Karpas-422 (cell line): ENCODE measurements around the gene ELAVL3. TPM values are rescaled to one million over a fixed set of nuclear protein-coding genes. Genes with fewer than 3 reads are reported as not detected.
"Not testable (repeated sequence)": the region's sequence is repeated elsewhere in the genome, so short reads cannot be mapped to it uniquely, and the experiment has no call there.

Experiments
- DNase-seq: peaks from one replicate; pipeline ENCODE4 v3.0.0-alpha.2; 2015
- H2AFZ ChIP-seq: fragments of 200-600 bp; sonication (generic); 2 replicates; pipeline ENCODE4 v1.6.1; 2014; ENCODE audit warnings: antibody characterized with exemption, low read length, mixed read lengths
- H3K27ac ChIP-seq: fragments of 200-600 bp; sonication (generic); 2 replicates; pipeline ENCODE4 v1.5.1; 2014; ENCODE audit warnings: mild to moderate bottlenecking, low read length, moderate library complexity
- H3K27me3 ChIP-seq: fragments of 200-600 bp; sonication (generic); 2 replicates; pipeline ENCODE4 v1.6.1; 2014; ENCODE audit warnings: low read length, mixed read lengths
- H3K36me3 ChIP-seq: fragments of 200-600 bp; sonication (generic); 2 replicates; pipeline ENCODE4 v1.6.1; 2014; ENCODE audit warnings: low read length, mixed read lengths; ENCODE audit not compliant: insufficient read depth
- H3K4me1 ChIP-seq: fragments of 200-600 bp; sonication (generic); 2 replicates; pipeline ENCODE4 v1.6.1; 2014; ENCODE audit warnings: mild to moderate bottlenecking, low read length, mixed read lengths
- H3K4me2 ChIP-seq: fragments of 200-600 bp; sonication (generic); 2 replicates; pipeline ENCODE4 v1.6.1; 2014; ENCODE audit warnings: low read length, low read depth, mild to moderate bottlenecking; ENCODE audit not compliant: poor library complexity, severe bottlenecking
- H3K4me3 ChIP-seq: fragments of 200-600 bp; sonication (generic); 2 replicates; pipeline ENCODE4 v1.5.1; 2014; ENCODE audit warnings: mild to moderate bottlenecking, antibody characterized with exemption, low read length, mixed read lengths
- H3K79me2 ChIP-seq: fragments of 200-600 bp; sonication (generic); 2 replicates; pipeline ENCODE4 v1.6.1; 2014; ENCODE audit warnings: mild to moderate bottlenecking, low read length, mixed read lengths
- H3K9ac ChIP-seq: fragments of 200-600 bp; sonication (generic); 2 replicates; pipeline ENCODE4 v1.6.0; 2014; ENCODE audit warnings: low read length
- H3K9me2 ChIP-seq: fragments of 200-600 bp; sonication (generic), shearing (Covaris generic); replicated peaks from 2 replicates; pipeline ENCODE4 v1.6.0; 2014; ENCODE audit warnings: mild to moderate bottlenecking, low read length, moderate library complexity; ENCODE audit not compliant: insufficient read depth
- H3K9me3 ChIP-seq: fragments of 300-700, 200-600 bp; sonication (generic); 2 replicates; pipeline ENCODE4 v1.6.1; 2014; ENCODE audit warnings: low read length, mixed read lengths
- H4K20me1 ChIP-seq: fragments of 200-600 bp; sonication (generic); 2 replicates; pipeline ENCODE4 v1.6.1; 2014; ENCODE audit warnings: mild to moderate bottlenecking, antibody characterized with exemption, low read length, low read depth; ENCODE audit not compliant: insufficient read depth
- total RNA-seq: library from RNA; depleted of rRNA; stranded (reverse); fragments of >200 nt; shearing (Covaris generic); gene quantifications from 2 replicates; pipeline ENCODE4 v1.2.3, GENCODE V29; 2014; ENCODE audit warnings: low replicate concordance

Gene ELAVL3
- total RNA-seq, 1 experiment from 2014 or later: not detected

DNA sequence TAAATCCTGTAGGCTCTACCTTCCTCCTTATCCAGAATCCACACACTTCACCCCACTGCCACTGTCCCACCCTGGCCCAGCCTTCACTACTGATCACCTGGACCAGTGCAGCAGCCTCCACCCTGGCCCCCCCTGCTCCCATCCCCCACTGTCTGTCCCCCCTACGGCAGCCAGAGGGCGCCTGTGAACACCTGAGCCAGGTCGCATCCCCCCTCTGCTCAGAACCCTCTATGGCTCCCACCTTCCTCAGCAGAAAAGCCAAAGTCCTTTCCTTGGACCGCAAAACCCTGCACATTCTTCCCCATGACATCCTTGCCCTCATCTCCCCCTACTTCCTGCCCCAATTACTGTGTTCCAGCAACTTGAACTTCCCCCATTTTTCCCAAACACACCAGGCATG lies 20.6 kb downstream of the ELAVL3 start:
- no peaks in the 10 kb centered on the region for H3K4me1 ChIP-seq
- no peaks in the 10 kb centered on the region for H3K79me2 ChIP-seq
- DNase-seq: no peak
- no peak overlapping the region for H2AFZ ChIP-seq
- H3K9ac ChIP-seq: no peak overlapping the region
- H3K27me3 ChIP-seq: no peaks in the 10 kb centered on the region
- H3K4me3 ChIP-seq: no peak overlapping the region
- H3K4me2 ChIP-seq: no peak overlapping the region
- no peaks in the 10 kb centered on the region for H3K9me3 ChIP-seq
- H3K36me3 ChIP-seq: no peaks in the 10 kb centered on the region
- H3K9me2 ChIP-seq: no peaks in the 10 kb centered on the region
- H3K27ac ChIP-seq: no peak overlapping the region
- H4K20me1 ChIP-seq: no peaks in the 10 kb centered on the region

DNA sequence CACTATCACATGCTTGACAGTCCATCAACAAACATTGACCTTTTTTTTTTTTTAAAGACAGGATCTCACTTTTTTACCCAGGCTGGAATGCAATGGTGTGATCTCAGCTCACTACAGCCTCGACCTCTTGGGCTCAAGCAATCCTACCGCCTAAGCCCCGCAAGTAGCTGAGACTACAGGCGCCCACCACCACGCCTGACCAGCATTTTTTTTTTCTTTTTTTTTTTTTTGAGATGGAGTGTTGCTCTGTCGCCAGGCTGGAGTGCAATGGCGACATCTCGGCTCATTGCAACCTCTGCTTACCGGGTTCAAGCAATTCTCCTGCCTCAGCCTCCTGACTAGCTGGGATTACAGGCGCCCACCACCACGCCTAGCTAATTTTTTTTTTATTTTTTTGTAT lies 21.9 kb downstream of the ELAVL3 start:
- H3K9me2 ChIP-seq, H3K4me2 ChIP-seq, DNase-seq, H3K9ac ChIP-seq, H3K36me3 ChIP-seq, H3K27me3 ChIP-seq, H3K27ac ChIP-seq, H2AFZ ChIP-seq, H3K4me1 ChIP-seq, H3K79me2 ChIP-seq, H3K4me3 ChIP-seq, H3K9me3 ChIP-seq, H4K20me1 ChIP-seq: not testable (repeated sequence)

DNA sequence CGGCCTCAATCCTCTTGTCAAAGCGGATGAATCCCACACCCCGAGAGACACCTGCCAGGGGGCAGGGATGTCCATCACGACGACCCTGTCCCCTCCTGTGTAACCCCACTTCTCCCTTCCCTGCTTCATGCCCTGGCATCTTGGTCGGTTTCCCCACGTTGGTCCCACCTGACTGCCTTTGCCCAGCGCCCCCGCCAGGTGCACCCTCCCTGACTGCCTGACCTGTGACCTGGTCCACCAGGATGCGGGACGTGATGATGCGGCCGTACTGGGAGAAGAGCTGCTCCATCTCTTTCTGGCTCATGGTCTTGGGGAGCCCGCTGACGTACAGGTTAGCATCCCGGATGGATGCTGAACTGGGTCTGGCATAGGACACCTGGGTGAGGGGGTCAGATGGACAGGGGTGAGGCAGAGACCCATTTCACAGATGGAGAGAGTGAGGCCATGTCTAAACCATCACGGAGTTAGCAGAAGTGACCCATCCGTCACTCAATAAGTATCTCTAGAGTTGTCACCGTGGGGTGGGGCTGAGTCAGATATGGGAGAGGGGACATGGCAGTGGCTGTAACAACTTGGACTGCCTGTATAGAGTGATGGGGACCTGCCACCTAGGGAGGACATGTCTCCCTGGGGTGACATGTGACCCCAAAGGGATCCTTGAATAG lies 22.5 kb downstream of the ELAVL3 start:
- Histone ChIP-seq H3K79me2 (no peaks in the 10 kb centered on the region), H3K36me3 (no peaks in the 10 kb centered on the region), H3K9me2 (no peaks in the 10 kb centered on the region), H3K4me2 (no peak overlapping the region), H3K9ac (no peak overlapping the region), H3K27ac (no peak overlapping the region), H3K4me3 (no peak overlapping the region), H4K20me1 (no peaks in the 10 kb centered on the region), H3K9me3 (no peaks in the 10 kb centered on the region), H3K4me1 (no peaks in the 10 kb centered on the region; the same call in 1 of the 2 replicates), H3K27me3 (no peaks in the 10 kb centered on the region), H2AFZ (no peak overlapping the region)
- DNase-seq: no peak

DNA sequence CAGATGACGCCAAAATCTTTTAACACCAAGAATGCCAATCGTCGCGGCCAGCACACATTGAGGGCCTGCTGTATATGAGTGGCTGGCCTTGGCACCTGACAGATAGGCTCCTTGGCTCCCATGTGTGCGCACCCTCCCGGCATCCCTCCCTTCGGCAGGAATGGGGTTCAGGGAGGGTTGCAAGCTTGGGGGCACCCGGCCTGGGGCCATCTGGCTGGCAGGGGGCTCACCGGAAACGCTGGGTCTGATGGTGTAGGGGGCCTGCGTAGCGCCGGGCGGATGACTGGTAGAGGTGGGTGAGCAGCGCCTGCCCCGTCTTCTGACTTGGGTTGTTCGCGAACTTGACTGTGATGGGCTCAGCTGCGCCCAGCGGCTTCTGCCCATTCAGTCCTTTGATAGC lies 23.0 kb downstream of the ELAVL3 start:
- H3K4me2 ChIP-seq: no peak overlapping the region
- no peak for DNase-seq

DNA sequence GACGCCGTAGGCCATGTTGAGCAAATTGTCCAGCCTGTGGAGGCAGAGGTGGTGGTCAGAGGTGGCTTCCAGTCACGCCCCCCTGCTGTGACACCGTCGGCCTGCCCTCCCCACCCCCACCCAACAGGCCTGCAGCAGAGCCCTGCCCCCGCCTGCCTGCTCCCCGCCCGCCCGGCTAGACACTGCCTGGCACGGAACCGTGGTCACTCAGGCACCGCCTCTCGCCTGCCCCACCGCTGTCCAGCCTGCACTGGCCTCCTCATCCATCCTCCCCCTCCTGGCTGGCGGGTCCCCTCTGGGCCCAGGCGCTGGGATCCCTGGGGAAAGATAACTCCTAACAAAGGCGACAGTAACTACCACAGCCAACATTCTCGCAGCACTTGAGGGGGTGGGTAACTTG lies 23.7 kb downstream of the ELAVL3 start:
- peaks cover 5% of the 10 kb centered on the region for H3K4me1 ChIP-seq
- no peak overlapping the region for H3K9ac ChIP-seq
- no peaks in the 10 kb centered on the region for H4K20me1 ChIP-seq
- H3K27ac ChIP-seq: no peak overlapping the region
- H3K27me3 ChIP-seq: no peaks in the 10 kb centered on the region
- no peaks in the 10 kb centered on the region for H3K9me3 ChIP-seq
- DNase-seq: no peak
- H3K79me2 ChIP-seq: no peaks in the 10 kb centered on the region
- no peak overlapping the region for H3K4me2 ChIP-seq
- H3K36me3 ChIP-seq: no peaks in the 10 kb centered on the region
- no peak overlapping the region for H3K4me3 ChIP-seq
- H2AFZ ChIP-seq: no peak overlapping the region
- no peaks in the 10 kb centered on the region for H3K9me2 ChIP-seq

More for the DNA sequence above, 23.0 kb downstream of the ELAVL3 start:
- H3K4me1 ChIP-seq: no peaks in the 10 kb centered on the region; the same call in 1 of the 2 replicates
- H3K9me2 ChIP-seq: no peaks in the 10 kb centered on the region
- no peaks in the 10 kb centered on the region for H3K79me2 ChIP-seq
- no peaks in the 10 kb centered on the region for H3K9me3 ChIP-seq
- H3K36me3 ChIP-seq: no peaks in the 10 kb centered on the region
- no peaks in the 10 kb centered on the region for H4K20me1 ChIP-seq
- no peaks in the 10 kb centered on the region for H3K27me3 ChIP-seq
- H3K27ac ChIP-seq: no peak overlapping the region
- no peak overlapping the region for H3K4me3 ChIP-seq
- no peak overlapping the region for H3K9ac ChIP-seq
- H2AFZ ChIP-seq: no peak overlapping the region

DNA sequence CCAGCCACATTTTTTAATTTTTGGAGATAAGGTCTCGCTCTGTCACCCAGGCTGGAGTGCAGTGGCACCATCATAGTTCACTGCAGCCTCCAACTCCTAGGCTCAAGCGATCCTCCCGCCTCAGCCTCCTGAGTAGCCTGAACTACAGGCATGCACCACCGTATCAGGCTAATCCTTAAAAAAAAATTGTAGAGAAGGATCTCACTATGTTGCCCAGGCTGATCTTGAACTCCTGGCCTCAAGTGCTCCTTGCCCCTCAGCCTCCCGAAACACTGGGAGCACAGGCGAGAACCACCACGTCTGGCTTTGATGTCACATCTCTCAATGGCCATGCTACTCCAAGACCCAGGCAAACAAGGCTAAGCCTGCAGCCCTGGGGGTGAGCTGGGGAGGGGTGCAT lies 24.2 kb downstream of the ELAVL3 start:
- Histone ChIP-seq H3K4me1 (peaks cover 10% of the 10 kb centered on the region), H3K4me2 (no peak overlapping the region), H2AFZ (no peak overlapping the region), H3K9me2 (no peaks in the 10 kb centered on the region), H3K36me3 (no peaks in the 10 kb centered on the region), H3K4me3 (no peak overlapping the region), H3K9me3 (no peaks in the 10 kb centered on the region), H3K27me3 (no peaks in the 10 kb centered on the region), H3K9ac (no peak overlapping the region), H3K27ac (no peak overlapping the region), H3K79me2 (no peaks in the 10 kb centered on the region), H4K20me1 (no peaks in the 10 kb centered on the region)
- no peak for DNase-seq

DNA sequence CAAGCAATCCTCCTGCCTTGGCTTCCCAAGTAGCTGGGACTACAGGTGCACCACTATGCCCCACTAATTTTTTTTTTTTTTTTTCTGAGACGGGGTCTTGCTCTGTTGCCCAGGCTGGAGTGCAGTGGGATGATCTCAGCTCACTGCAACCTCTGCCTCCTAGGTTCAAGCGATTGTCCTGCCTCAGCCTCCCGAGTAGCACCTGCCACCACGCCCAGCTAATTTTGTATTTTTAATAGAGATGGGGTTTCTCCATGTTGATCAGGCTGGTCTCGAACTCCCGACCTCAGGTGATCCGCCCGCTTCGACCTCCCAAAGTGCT lies 25.7 kb downstream of the ELAVL3 start:
- not testable (repeated sequence) for H3K27me3 ChIP-seq, H3K9me3 ChIP-seq, H4K20me1 ChIP-seq, H3K9ac ChIP-seq, H3K4me2 ChIP-seq, DNase-seq, H2AFZ ChIP-seq, H3K36me3 ChIP-seq, H3K79me2 ChIP-seq, H3K4me3 ChIP-seq, H3K27ac ChIP-seq, H3K9me2 ChIP-seq
- peaks cover 19% of the 10 kb centered on the region for H3K4me1 ChIP-seq

DNA sequence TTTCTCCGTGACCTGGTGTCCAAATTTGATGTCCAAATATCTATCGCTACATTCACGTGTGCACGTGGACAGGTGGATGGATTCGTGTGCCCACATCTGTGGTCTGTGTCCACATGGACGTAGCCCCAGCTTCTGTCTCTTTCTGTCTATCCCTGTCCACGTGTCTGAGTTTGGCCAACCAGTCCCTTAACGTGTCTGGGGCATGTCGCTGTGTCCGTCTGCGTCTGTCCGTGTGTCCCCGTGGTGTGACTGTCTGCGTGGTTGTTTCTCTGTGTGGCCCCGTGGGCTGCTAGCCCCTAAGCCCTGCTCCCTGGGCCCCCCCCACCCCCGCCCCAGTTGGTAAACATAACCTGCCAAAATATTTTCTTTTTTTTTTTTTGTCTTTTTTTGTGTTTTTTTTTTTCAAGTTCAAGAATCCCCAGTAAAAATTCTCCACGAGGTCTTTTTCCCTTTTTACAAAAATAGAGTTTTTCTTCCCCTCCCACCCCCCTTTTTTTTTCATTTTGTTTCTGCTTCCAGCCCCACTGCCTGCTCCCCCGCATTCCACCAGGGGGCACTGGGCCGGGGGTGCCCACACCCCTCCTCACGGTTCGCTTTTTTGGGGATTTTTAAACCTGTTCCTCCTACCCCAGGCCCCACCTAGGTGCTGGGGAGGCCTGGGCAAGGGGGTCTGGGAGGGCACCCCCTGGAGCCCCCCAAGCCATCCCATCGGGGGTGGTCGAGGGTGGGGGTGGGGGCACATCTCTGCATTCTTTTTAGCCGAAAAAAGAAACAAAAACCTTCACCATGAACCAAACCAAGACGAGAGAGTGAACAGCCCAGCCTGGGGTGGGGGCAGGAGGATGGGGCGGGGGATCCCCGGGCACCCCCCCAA lies 27.1 kb downstream of the ELAVL3 start:
- H3K9me3 ChIP-seq: no peaks in the 10 kb centered on the region
- H3K27ac ChIP-seq: no peak overlapping the region
- no peaks in the 10 kb centered on the region for H4K20me1 ChIP-seq
- peak; percentile 76 for DNase-seq
- H3K4me1 ChIP-seq: peaks cover 19% of the 10 kb centered on the region
- H3K4me2 ChIP-seq: no peak overlapping the region
- no peak overlapping the region for H3K9ac ChIP-seq
- peak overlapping the region; percentile 43; the same call in 1 of the 2 replicates for H2AFZ ChIP-seq
- no peak overlapping the region for H3K4me3 ChIP-seq
- H3K9me2 ChIP-seq: no peaks in the 10 kb centered on the region
- no peaks in the 10 kb centered on the region; the same call in 1 of the 2 replicates for H3K36me3 ChIP-seq
- H3K27me3 ChIP-seq: no peaks in the 10 kb centered on the region
- no peaks in the 10 kb centered on the region for H3K79me2 ChIP-seq
